ENCODE measurements around the gene TAGLN3.

TAGLN3 gene

DNA sequence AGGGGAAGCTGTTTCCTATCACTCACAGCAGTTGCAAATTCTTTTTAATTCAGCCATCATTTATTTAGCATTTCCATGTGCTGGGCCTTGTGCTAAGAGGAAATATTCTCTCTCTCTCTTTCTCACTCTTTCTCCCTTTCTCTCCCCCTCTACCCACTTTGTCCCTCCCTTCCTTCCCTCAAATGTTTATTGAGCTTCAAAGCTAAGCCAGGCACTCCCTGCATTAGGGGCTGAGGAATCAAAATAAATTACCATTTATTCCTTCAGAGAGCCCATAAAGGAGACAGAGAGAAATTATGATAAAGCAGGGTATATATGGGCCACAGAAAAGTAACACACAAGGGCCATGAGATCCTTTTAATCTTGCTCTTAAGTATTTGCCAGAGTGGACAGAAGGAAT is 42.6 kb downstream of the TAGLN3 start:
- no peak for ATAC-seq
- Mint-ChIP-seq H3K27ac (no peak overlapping the region), H3K27me3 (no peaks in the 10 kb centered on the region), H3K36me3 (ENCODE audit: low read depth) (no peaks in the 10 kb centered on the region), H3K4me3 (no peak overlapping the region), H3K4me1 (no peaks in the 10 kb centered on the region), H3K9me3 (peaks cover 3% of the 10 kb centered on the region)
- DNase-seq = no peak

DNA sequence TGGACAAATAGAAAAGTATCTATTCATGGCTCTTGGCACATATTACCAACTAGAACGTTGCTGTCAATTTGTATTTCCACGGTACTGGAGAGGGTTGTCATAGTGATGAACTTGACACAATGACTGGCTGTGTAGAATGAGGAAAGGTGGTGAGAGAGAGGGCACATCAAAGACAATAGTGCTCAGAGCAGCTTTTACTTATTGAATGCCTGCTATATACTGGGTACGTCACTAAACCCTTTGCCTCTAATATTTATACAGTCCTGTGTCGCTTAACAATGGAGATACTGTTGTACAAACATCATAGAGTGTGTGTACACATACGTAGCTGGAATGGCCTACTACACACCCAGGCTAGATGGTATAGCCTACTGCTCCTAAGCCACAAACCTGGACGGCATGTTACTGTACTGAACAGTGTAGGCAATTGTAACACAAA is 44.1 kb downstream of the TAGLN3 start:
- DNase-seq (no peak), ATAC-seq (peak; percentile 2)
- Mint-ChIP-seq H3K27ac (no peak overlapping the region), H3K4me1 (no peaks in the 10 kb centered on the region), H3K4me3 (no peak overlapping the region), H3K36me3 (ENCODE audit: low read depth) (no peaks in the 10 kb centered on the region), H3K27me3 (no peaks in the 10 kb centered on the region), H3K9me3 (no peaks in the 10 kb centered on the region)

DNA sequence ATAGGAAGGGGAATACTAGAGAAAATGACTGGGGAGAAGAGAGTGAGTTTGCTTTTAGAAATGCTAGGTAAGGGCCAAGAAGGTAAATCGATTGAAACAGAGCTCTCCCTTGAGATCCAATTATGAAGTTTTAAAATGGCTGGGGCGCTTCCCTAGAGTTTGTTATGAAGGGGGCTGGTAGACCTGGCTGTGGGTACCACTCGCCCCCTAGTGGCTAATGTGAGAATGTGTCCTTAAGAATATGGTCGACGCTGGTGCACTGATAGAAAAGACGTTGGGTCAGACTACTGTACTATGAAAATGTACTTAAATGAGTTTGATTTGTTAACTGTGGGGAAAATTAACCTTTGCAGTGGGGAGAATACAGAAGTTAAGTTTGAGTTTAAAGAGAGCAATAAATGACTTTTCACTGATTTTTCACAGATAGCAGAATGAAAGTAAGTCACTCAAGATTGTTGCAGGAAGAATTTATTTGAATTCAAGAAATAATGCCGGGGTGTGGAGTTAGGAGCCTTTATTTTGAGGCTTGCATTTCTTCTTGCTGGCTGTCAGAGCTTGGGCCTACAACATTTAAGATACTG is 45.0 kb downstream of the TAGLN3 start:
- Mint-ChIP-seq H3K4me3 (no peak overlapping the region), H3K9me3 (no peaks in the 10 kb centered on the region), H3K27me3 (no peaks in the 10 kb centered on the region), H3K27ac (no peak overlapping the region), H3K36me3 (ENCODE audit: low read depth) (no peaks in the 10 kb centered on the region), H3K4me1 (no peaks in the 10 kb centered on the region)
- ATAC-seq (peak; percentile 93), DNase-seq (peak; percentile 35)

DNA sequence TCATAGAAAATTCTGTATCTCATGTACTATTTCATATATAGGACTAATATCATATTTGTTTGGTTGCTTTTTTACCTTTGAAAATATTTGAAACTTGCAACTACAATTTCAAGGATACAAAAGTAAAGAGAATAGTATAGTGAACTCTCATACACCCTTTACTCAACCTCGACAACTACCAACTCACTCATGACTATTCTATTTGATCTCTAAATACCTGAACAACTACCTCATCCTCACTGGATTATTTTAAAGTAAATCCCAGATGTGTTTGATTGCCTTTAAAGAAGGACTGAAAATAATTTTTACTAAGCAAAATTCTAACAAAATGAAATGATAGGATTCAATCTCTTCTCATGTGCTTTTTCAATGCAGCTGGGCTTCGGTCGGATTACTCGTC is 47.9 kb downstream of the TAGLN3 start:
- ATAC-seq (no peak), DNase-seq (no peak)
- Mint-ChIP-seq H3K27me3 (no peaks in the 10 kb centered on the region), H3K36me3 (ENCODE audit: low read depth) (no peaks in the 10 kb centered on the region), H3K4me1 (no peaks in the 10 kb centered on the region), H3K4me3 (no peak overlapping the region), H3K27ac (no peak overlapping the region), H3K9me3 (no peaks in the 10 kb centered on the region)

DNA sequence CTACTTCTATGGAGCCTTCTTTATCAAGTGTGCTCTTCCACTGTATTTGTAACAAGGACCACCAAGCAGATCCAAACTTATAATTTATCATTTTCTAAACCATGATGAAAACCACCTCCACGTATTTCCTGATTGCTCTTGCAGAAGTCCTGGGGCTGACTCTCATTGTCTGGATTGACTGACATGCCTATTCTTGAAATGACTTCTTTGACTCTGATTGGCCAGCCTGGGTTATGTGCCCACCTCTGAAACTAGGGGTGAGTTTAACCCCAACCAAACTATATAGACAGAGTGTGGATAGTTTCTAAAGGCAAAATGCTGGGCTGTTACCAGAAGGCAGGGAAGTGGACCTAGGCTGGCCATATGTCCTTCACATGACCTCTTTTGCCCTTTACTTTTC is 48.5 kb downstream of the TAGLN3 start:
- ATAC-seq = no peak
- Mint-ChIP-seq H3K27me3 (no peaks in the 10 kb centered on the region), H3K36me3 (ENCODE audit: low read depth) (no peaks in the 10 kb centered on the region), H3K4me3 (no peak overlapping the region), H3K4me1 (no peaks in the 10 kb centered on the region), H3K9me3 (no peaks in the 10 kb centered on the region), H3K27ac (no peak overlapping the region)
- no peak for DNase-seq

DNA sequence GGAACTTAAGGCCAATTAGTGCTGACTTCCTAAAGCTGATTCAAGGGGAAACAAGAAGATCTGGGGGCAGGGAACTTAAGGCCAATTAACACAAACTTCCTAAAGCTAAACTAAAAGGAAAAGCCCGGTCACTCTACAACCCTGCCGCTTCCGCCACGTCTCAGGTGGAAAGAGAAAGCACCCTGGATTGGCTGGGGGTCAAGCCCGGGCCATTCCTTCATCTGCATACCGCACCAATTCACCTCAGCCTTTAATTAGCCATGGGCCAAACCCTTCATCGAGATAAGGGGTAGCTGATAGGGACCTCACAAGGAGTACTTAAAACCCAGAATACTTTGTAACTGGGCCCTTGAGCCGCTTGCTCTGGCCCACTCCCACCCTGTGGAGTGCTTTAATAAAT is 50.2 kb downstream of the TAGLN3 start:
- Mint-ChIP-seq H3K4me3 (no peak overlapping the region), H3K9me3 (no peaks in the 10 kb centered on the region), H3K36me3 (ENCODE audit: low read depth) (no peaks in the 10 kb centered on the region), H3K27me3 (peaks cover 3% of the 10 kb centered on the region), H3K27ac (no peak overlapping the region), H3K4me1 (no peaks in the 10 kb centered on the region)
- no peak for ATAC-seq
- no peak for DNase-seq

DNA sequence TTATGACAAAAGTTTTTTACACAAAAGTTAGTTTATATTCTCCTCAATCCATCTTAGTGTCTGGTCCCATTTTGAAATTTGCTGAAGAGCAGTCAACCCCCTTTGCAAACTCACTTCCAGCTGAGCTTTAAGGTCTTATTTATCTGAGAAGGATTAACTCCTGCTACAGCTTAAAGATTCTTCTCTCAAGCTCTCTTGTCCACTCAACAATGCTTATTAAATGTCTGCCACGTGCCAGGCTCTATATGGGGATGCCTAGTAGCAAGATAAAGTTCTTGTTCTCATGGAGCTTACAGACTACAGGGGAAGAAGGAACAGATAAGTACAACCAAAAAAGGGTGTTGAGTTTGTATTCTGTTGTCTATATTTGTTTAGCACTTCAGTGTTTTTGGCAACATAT is 54.5 kb downstream of the TAGLN3 start:
- Mint-ChIP-seq H3K4me3 (no peak overlapping the region), H3K9me3 (no peaks in the 10 kb centered on the region), H3K36me3 (ENCODE audit: low read depth) (no peaks in the 10 kb centered on the region), H3K4me1 (peaks cover 11% of the 10 kb centered on the region), H3K27ac (no peak overlapping the region), H3K27me3 (peaks cover 3% of the 10 kb centered on the region)
- ATAC-seq = no peak
- DNase-seq = no peak

DNA sequence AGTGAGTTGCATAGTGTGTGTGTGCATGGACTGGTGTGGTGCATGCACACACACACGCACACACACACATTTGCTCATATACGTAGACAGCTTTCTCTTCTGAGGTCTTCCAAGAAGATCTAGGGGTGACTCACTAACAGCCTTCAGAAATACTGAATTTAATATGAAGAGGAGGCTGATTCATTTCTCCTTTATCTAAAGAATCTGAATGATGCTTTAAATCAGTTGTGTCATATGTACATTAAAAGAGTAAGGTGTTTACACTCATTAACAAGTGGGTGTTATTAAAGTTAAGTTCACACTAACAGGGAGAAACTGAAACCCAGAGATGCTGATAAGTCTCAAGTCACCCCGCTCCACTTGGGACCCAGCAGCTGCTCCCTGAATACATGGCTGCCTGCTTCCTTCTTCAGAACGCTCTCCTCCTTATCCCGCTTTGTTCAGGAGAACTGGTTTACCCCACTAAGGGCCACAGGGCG is 57.8 kb downstream of the TAGLN3 start:
- Mint-ChIP-seq H3K4me3 (no peak overlapping the region), H3K9me3 (no peaks in the 10 kb centered on the region), H3K36me3 (ENCODE audit: low read depth) (no peaks in the 10 kb centered on the region), H3K27ac (no peak overlapping the region), H3K27me3 (peaks cover 3% of the 10 kb centered on the region), H3K4me1 (peaks cover 11% of the 10 kb centered on the region)
- ATAC-seq = peak; percentile 93
- peak; percentile 8 for DNase-seq

DNA sequence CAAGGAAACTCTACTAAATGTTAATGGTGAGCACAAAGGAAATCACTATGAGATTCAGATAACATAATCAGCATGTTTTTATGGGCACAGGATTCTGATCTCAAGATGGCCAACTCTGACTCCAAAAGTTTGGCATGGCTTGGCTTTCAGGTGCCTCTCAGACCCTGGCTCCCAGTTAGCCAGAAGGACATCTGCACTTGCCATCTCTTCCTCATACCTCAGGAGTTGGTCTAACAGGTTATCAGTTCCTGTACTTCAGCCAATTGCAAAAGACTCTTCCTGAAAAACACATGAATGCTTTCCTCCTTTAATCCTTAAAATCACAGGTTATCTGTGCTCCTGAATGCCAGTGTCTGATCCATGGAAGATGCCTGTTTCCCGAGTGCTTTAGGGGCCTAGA is 60.8 kb downstream of the TAGLN3 start:
- no peak for ATAC-seq
- H3K27ac Mint-ChIP-seq = no peak overlapping the region
- no peaks in the 10 kb centered on the region for H3K36me3 Mint-ChIP-seq (ENCODE audit: low read depth)
- peaks cover 11% of the 10 kb centered on the region for H3K4me1 Mint-ChIP-seq
- H3K27me3 Mint-ChIP-seq = no peaks in the 10 kb centered on the region
- no peaks in the 10 kb centered on the region for H3K9me3 Mint-ChIP-seq
- DNase-seq = no peak
- H3K4me3 Mint-ChIP-seq = no peak overlapping the region

DNA sequence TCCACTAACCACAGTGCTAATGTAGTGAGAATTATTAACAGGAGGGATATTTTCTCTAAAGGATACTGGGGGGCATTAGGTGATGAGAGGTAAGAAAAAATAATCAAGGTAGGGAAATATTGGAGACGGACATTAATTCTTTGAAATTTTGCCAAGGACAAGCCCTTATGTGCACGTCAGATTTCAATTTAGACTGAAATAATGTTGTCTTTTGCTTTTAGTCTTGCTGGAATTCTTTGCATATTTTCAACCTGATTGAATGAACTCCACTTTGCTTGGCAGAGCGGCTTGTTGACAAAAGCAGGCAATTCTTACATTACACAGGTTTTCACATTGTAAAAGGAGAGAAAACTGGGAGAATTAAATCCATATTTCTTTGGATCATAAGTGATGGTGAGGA is 62.4 kb downstream of the TAGLN3 start:
- no peaks in the 10 kb centered on the region for H3K36me3 Mint-ChIP-seq (ENCODE audit: low read depth)
- no peak overlapping the region for H3K4me3 Mint-ChIP-seq
- no peak overlapping the region for H3K27ac Mint-ChIP-seq
- peaks cover 8% of the 10 kb centered on the region for H3K4me1 Mint-ChIP-seq
- H3K27me3 Mint-ChIP-seq = no peaks in the 10 kb centered on the region
- ATAC-seq (no peak), DNase-seq (no peak)
- no peaks in the 10 kb centered on the region for H3K9me3 Mint-ChIP-seq

Measured in activated naive CD8-positive, alpha-beta T cell treated with anti-CD3 and anti-CD28 coated beads, Interleukin-2, amount 50 U/mL, for 24 hours (primary cell).